ENCODE measurements around the gene GLA.

GLA gene

DNA sequence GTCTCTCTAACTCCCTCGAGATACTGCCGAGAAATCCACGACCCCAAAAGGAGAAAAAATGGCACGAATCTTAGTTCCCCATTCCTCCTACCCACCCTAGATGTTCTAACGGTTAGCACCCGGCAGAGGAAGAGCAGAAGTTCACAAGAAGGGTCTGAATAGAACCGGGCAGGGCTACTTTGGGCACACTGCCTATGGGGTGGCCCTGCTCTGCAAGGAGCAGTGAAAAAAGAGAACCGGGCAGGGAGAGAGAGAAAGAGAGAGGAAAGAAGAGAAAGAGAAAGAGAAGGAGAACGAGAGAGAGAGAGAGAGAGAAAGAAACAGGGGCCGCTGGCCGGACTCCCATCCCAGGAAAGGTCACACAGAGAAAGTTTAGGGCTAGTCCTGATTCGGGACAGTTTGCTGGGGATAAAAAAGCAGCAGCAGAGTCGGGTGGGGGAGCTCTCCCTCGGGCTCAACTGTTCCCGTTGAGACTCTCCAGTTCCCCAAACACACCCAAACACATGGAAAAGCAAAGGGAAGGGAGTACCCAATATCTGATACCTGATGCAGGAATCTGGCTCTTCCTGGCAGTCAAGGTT, 468 bp downstream of the GLA start:
- H3K4me3 ChIP-seq (ENCODE audit: control insufficient read depth, low read depth, low read length) = peak overlapping the region; percentile 61
- TF ChIP-seq, protein P1, sequence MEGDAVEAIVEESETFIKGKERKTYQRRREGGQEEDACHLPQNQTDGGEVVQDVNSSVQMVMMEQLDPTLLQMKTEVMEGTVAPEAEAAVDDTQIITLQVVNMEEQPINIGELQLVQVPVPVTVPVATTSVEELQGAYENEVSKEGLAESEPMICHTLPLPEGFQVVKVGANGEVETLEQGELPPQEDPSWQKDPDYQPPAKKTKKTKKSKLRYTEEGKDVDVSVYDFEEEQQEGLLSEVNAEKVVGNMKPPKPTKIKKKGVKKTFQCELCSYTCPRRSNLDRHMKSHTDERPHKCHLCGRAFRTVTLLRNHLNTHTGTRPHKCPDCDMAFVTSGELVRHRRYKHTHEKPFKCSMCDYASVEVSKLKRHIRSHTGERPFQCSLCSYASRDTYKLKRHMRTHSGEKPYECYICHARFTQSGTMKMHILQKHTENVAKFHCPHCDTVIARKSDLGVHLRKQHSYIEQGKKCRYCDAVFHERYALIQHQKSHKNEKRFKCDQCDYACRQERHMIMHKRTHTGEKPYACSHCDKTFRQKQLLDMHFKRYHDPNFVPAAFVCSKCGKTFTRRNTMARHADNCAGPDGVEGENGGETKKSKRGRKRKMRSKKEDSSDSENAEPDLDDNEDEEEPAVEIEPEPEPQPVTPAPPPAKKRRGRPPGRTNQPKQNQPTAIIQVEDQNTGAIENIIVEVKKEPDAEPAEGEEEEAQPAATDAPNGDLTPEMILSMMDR (IDR thresholded peaks at IDR 0.05; ENCODE audit: control insufficient read depth, insufficient read depth, low read depth, low read length, missing control alignments) = no peak
- no peak for DNase-seq (ENCODE audit: low read depth)

DNA sequence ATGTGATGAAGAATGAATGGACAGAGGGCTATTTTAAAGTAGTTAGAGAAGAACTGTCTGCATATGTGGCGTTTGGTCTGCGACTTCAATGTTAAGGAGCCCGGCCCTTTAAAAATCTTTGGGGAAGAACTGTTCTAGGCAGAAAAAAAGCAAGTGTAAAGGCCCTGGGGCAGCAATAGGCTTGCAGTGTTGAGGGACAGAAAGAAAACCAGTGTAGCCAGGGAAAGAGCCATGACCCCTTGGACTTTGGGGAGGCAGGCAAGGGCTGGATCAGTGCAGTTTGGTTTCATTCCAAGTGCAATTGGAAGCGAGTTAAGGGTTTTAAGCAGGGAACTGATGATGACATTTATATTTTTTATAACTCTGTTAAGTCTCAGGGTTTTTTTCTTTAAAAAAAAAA, 7.9 kb downstream of the GLA start:
- TF ChIP-seq, protein P1 (IDR thresholded peaks at IDR 0.05; ENCODE audit: control insufficient read depth, insufficient read depth, low read depth, low read length, missing control alignments) = no peak
- H3K4me3 ChIP-seq (ENCODE audit: control insufficient read depth, low read depth, low read length) = no peak overlapping the region
- no peak for DNase-seq (ENCODE audit: low read depth)

DNA sequence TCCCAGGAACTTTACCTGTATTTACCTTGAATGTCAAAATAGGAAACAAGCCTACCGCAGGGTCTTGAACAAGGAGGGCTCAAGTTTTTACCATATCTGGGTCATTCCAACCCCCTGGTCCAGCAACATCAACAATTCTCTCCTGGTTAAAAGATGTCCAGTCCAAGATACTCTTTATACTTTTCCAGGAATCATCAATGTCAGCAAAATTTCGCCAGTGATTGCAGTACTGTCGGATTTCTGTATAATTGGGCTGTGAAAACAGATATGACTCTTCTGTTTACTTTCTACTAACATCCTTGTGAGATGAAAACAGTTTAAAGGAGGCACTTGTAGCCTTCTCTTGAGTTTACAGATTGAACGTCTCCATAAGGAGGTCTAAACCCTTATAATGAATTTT, 9.0 kb downstream of the GLA start:
- no peak for DNase-seq (ENCODE audit: low read depth)
- TF ChIP-seq, protein P1 (IDR thresholded peaks at IDR 0.05; ENCODE audit: control insufficient read depth, insufficient read depth, low read depth, low read length, missing control alignments) = no peak
- no peak overlapping the region for H3K4me3 ChIP-seq (ENCODE audit: control insufficient read depth, low read depth, low read length)

DNA sequence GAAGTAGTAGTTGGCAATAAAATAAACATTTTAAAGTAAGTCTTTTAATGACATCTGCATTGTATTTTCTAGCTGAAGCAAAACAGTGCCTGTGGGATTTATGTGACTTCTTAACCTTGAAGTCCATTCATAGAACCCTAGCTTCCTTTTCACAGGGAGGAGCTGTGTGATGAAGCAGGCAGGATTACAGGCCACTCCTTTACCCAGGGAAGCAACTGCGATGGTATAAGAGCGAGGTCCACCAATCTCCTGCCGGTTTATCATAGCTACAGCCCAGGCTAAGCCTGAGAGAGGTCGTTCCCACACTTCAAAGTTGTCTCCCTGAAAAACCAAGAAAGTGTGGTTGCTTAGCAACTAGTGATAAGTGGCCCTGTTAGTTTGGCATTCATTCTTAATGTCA, 9.9 kb downstream of the GLA start:
- DNase-seq (ENCODE audit: low read depth) = no peak
- H3K4me3 ChIP-seq (ENCODE audit: control insufficient read depth, low read depth, low read length) = no peak overlapping the region
- TF ChIP-seq, protein P1 (IDR thresholded peaks at IDR 0.05; ENCODE audit: control insufficient read depth, insufficient read depth, low read depth, low read length, missing control alignments) = no peak

DNA sequence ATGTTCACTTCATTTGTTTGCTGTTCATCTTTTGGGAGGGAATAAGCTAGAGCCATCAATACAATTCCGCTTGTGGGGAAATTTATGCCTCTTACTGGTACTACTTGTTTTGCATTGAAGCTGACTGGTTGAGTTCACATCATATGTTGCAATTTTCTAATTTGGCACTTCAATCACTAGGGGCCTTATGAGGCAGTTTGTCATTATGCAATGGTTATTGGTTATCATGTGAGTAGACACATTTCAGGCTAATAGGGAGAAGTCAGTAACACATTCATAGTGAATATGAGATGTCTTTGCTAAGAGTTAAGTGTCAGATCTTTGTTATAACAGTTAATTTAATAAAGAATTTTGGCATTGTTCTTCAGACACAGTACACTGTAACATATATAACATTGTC, 11.9 kb downstream of the GLA start:
- H3K4me3 ChIP-seq (ENCODE audit: control insufficient read depth, low read depth, low read length) = no peak overlapping the region
- DNase-seq (ENCODE audit: low read depth) = no peak
- TF ChIP-seq, protein P1 (IDR thresholded peaks at IDR 0.05; ENCODE audit: control insufficient read depth, insufficient read depth, low read depth, low read length, missing control alignments) = no peak

DNA sequence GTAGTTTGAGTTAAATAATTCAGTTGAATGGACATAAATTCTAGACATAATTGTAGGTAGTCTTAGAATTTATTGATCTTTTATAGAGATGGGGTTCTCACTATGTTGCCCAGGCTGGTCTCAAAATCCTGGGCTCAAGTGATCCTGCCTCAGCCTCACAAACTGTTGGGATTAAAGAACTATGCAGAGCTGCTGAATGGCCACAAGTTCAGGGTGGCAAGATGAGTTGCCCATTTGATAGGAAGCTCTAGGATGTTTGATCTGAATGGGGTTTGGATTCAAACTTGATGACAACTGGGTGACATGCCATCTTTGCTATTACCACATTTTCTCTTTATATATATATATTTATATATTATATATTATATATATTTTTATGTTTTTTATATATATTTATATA, 13.4 kb downstream of the GLA start:
- H3K4me3 ChIP-seq (ENCODE audit: control insufficient read depth, low read depth, low read length) = no peak overlapping the region
- TF ChIP-seq, protein P1 (IDR thresholded peaks at IDR 0.05; ENCODE audit: control insufficient read depth, insufficient read depth, low read depth, low read length, missing control alignments) = no peak
- no peak for DNase-seq (ENCODE audit: low read depth)
